Activated naive CD8-positive, alpha-beta T cell treated with anti-CD3 and anti-CD28 coated beads, Interleukin-2, amount 10 ng/mL, durations not matched to agents 7 days and 5 days (primary cell): ENCODE measurements around the gene WNT5B. TPM values are rescaled to one million over a fixed set of nuclear protein-coding genes. Genes with fewer than 3 reads are reported as not detected.
"Not testable (repeated sequence)": the region's sequence is repeated elsewhere in the genome, so short reads cannot be mapped to it uniquely, and the experiment has no call there.

Experiments
- ATAC-seq: fragments of 150-1000 bp; cut with Tn5 transposase; one replicate; pipeline ENCODE4 v1.10.0; 2021; ENCODE audit warnings: low read depth, moderate library complexity
- POLR2A ChIA-PET: fragments of 350-600 bp; sonication (Branson Sonifier 250); formaldehyde crosslinking; loops from one replicate; lab custom pipeline; 2021; ENCODE audit warnings: antibody characterized with exemption; lab: Charles Lee
- DNase-seq: peaks from one replicate; pipeline ENCODE4 v3.0.0; 2021
- H3K27ac Mint-ChIP-seq: one replicate; pipeline ENCODE4 v1.8.0; 2022; ENCODE audit warnings: mild to moderate bottlenecking, mixed read lengths
- H3K27me3 Mint-ChIP-seq: one replicate; pipeline ENCODE4 v1.8.0; 2022; ENCODE audit warnings: mild to moderate bottlenecking, moderate library complexity, mixed read lengths
- H3K36me3 Mint-ChIP-seq: one replicate; pipeline ENCODE4 v1.8.0; 2021; ENCODE audit warnings: mild to moderate bottlenecking, mixed read lengths
- H3K4me1 Mint-ChIP-seq: one replicate; pipeline ENCODE4 v1.8.0; 2021; ENCODE audit warnings: mixed read lengths
- H3K4me3 Mint-ChIP-seq: one replicate; pipeline ENCODE4 v1.8.0; 2022; ENCODE audit warnings: mild to moderate bottlenecking, moderate library complexity, mixed read lengths
- H3K9me3 Mint-ChIP-seq: one replicate; pipeline ENCODE4 v1.8.0; 2021; ENCODE audit warnings: mixed read lengths
- total RNA-seq, 2 experiments: library from RNA; stranded (reverse); gene quantifications; one replicate each; pipeline ENCODE4 v1.2.3, GENCODE V29; 2021

WNT5B gene
- total RNA-seq, 2 experiments from 2014 or later: not detected

DNA sequence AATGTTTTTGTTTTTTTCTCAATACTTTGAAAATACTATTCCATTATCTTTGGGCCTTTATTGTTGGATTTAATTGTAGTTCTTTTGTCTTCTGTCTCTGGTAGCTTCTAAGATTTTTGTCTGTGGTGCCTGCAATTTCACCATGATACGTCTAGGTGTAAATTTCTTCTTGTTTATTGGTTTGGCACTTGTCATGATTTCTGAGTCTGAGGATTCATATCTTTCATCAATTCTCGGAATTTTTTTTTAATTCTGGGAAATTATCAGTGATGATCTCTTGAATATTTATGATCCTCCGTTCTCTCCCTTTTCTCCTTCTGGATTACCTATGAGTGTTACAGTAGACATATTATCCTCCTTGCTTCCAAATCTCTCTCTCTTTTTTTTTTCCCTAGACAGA, 47.0 kb downstream of the WNT5B start:
- ATAC-seq: no peak
- Mint-ChIP-seq H3K9me3 (peaks cover 2% of the 10 kb centered on the region), H3K27me3 (peaks cover 3% of the 10 kb centered on the region), H3K4me3 (no peak overlapping the region), H3K4me1 (peaks cover 2% of the 10 kb centered on the region), H3K36me3 (no peaks in the 10 kb centered on the region), H3K27ac (no peak overlapping the region)
- DNase-seq: no peak
- POLR2A ChIA-PET: no interaction called here

DNA sequence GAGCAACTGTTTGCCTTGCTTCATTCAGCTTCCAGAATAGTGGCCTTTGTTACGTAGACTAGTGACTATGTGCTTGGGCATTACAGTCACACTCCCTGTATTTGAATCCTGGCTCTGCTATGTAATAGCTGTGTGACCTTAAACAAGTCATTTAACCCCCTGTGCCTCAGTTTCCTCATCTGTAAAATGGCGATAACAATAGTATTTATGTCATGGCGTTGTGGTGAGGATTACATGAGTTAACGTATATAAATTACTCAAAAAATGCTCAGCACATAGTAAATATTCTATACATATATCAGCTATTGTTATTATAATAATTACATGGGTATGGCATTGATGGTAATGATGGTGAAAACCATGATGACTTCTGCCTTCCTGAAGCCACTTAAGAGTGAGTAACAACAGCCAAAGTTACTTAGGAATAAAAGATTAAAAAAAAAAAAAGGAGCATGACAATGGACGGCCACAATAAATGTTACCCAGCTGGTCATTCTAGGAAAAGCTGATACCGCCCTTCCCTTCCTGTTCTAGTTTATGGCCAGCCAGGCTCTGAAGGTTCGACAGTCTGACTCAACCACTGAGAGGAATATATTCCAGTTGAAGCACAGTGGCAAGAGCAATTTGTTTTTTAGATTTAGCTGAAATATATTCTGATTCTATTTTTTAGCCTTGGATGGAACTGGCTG, 51.9 kb downstream of the WNT5B start:
- DNase-seq (no peak), ATAC-seq (no peak)
- no peak overlapping the region for H3K4me3 Mint-ChIP-seq
- peaks cover 1% of the 10 kb centered on the region for H3K9me3 Mint-ChIP-seq
- no peaks in the 10 kb centered on the region for H3K36me3 Mint-ChIP-seq
- H3K27me3 Mint-ChIP-seq: peaks cover 9% of the 10 kb centered on the region
- POLR2A ChIA-PET: interaction anchor here (1.8 kb wide), 1 partner anchor 10 kb away, joined by 8 read pairs; the partner anchor contains the start of gene ADIPOR2
- no peaks in the 10 kb centered on the region for H3K4me1 Mint-ChIP-seq
- no peak overlapping the region for H3K27ac Mint-ChIP-seq

- no peak for ATAC-seq
- Mint-ChIP-seq H3K4me3 (no peak overlapping the region), H3K9me3 (peaks cover 1% of the 10 kb centered on the region), H3K27ac (no peak overlapping the region), H3K36me3 (no peaks in the 10 kb centered on the region), H3K4me1 (no peaks in the 10 kb centered on the region), H3K27me3 (peaks cover 9% of the 10 kb centered on the region)
- no peak for DNase-seq
- POLR2A ChIA-PET: interaction anchor here (1.8 kb wide), 1 partner anchor 9 kb away, joined by 8 read pairs; the partner anchor contains the start of gene ADIPOR2
These were observed 52.4 kb downstream of the WNT5B start for GRCh38 chr12:1681493-1681807.

DNA sequence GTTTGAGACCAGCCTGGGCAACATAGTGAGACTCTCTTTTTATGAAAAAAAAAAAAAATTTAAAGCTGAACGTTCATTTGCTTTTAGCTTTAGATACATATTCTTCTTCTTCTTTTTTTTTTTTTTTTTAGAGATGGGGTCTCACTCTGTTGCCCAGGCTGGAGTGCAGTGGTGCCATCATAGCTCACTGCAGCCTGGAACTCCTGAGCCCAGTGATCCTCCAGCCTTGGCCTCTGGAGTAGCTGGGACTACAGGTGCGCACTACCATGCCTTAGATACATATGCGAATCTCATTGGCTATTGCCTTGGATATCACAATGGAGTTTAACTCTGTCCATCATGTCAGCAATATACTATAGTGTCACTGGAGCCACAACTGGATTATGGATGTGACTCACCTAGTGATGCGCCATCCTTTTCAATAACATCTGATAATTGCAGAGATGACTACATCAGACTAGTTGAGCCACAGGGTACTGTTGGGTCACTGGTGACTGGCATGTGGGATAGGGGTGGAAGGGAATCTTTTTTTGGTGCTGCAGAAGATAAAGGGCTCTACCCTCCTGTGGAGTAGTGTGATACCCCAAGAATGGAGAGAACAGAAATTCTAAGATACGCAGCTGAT, 59.2 kb downstream of the WNT5B start:
- Mint-ChIP-seq H3K4me1 (peaks cover 24% of the 10 kb centered on the region), H3K36me3 (no peaks in the 10 kb centered on the region), H3K27ac (no peak overlapping the region), H3K4me3 (no peak overlapping the region), H3K27me3 (peaks cover 8% of the 10 kb centered on the region), H3K9me3 (no peaks in the 10 kb centered on the region)
- no peak for ATAC-seq
- POLR2A ChIA-PET: interaction anchor here (0.6 to 1.1 kb wide), 4 partner anchors 16 to 881 kb away, joined by 3 to 7 read pairs (median 5); no protein-coding TSS in a partner anchor
- no peak for DNase-seq

DNA sequence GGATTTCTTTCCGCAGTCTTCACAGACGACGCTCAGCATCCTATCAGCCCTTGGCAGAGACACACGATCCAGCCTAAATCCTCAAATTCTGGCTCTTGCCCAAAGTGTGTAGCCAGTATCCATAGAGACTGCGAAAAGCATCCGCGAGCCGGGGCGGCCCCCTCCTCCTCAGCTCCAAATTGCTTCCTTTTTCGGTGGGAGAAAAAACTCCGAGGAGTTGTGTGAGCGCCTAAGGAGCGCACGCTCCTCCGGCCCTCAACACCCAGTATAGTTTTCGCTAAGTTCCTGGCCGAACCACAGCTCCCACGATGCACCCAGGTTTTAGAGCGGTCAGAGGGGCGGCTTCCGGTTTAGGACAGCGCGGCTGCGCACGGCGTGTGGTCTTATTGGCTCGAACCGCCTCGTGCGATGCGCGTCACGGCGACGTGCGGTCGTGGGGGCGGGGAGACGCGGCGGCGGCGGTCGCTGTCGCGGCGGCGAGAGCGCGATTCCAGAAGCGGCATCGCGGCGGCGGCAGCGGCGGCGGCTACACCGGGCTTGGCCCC, 61.6 kb downstream of the WNT5B start, which contains the start of gene ADIPOR2:
TSS of gene ADIPOR2 (plus strand) at position 493 of the 545 bp plus-strand sequence. CDS start 63,274 bp downstream, outside the sequence.
- Mint-ChIP-seq H3K9me3 (no peaks in the 10 kb centered on the region), H3K4me1 (peaks cover 29% of the 10 kb centered on the region), H3K27me3 (peaks cover 2% of the 10 kb centered on the region), H3K4me3 (peak within 1 kb of the TSS; percentile 96), H3K27ac (peak within 1 kb of the TSS; percentile 95), H3K36me3 (peaks cover 4% of the 10 kb centered on the region)
- DNase-seq (peak; percentile 96), ATAC-seq (peak; percentile 99)
- POLR2A ChIA-PET: interaction anchor here (0.5 to 2.4 kb wide), 10 partner anchors 9 to 106 kb away, joined by 3 to 13 read pairs (median 4); no protein-coding TSS in a partner anchor

DNA sequence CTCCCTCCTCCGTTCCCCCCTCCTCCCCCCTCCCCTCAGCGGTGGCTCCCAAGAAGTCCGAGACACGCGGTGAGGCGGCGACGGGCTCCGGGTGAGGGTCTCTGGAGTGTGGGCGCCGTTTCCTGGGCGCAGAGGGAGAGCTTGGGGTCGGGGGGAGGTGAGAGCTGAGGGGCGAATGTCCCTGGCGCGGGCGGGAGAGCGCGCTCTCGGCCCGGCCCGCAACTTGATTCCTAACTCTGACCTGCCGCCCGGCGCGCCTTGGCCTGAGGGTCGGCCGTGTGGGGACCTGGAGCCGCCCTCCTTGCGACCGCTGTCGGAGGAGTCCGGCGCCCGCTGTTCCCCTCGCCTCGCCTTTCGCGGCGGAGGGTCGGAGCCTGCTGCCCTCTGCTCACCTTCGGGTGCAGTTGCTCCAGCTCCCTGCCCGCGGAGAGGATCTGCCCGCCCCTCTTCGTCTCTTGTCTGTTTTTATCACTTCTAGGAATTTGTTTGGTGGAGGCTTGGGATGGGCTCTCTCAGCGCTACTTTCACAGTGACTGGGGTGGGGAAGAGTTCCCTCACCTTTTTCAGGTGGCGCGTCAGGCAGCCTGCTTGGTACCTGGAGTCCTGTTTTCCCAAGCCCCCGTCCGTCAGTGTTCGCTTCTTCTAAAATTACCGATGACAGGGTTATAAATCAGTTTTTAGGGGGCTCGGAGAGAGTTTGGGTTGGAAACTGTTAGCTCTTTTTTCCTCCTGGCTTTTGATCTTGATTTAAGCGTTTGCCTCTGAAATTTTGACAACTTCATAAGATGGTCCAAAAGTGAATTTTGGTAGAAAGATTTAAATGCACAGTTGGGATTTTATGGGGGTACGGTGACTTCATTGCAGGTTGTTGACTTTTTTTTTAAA, 62.3 kb downstream of the WNT5B start:
- H3K4me3 Mint-ChIP-seq: peak overlapping the region; percentile 96
- DNase-seq: peak; percentile 70
- peaks cover 35% of the 10 kb centered on the region for H3K4me1 Mint-ChIP-seq
- H3K27me3 Mint-ChIP-seq: peaks cover 2% of the 10 kb centered on the region
- peak overlapping the region; percentile 91 for H3K27ac Mint-ChIP-seq
- POLR2A ChIA-PET: interaction anchor here (0.7 to 2.4 kb wide), 9 partner anchors 10 to 105 kb away, joined by 3 to 13 read pairs (median 4); no protein-coding TSS in a partner anchor
- peaks cover 4% of the 10 kb centered on the region for H3K36me3 Mint-ChIP-seq
- peak; percentile 38 for ATAC-seq
- no peaks in the 10 kb centered on the region for H3K9me3 Mint-ChIP-seq

GRCh38 chr12:1692226-1692625, 63.2 kb downstream of the WNT5B start:
- Mint-ChIP-seq H3K27me3 (no peaks in the 10 kb centered on the region), H3K9me3 (no peaks in the 10 kb centered on the region), H3K27ac (peak overlapping the region; percentile 91), H3K4me1 (peaks cover 41% of the 10 kb centered on the region), H3K36me3 (peaks cover 6% of the 10 kb centered on the region), H3K4me3 (peak overlapping the region; percentile 96)
- DNase-seq: no peak
- ATAC-seq: no peak
- POLR2A ChIA-PET: interaction anchor here (2.4 kb wide), 1 partner anchor 25 kb away, joined by 13 read pairs; no protein-coding TSS in a partner anchor

GRCh38 chr12:1692895-1693610, 64.0 kb downstream of the WNT5B start:
- peaks cover 7% of the 10 kb centered on the region for H3K36me3 Mint-ChIP-seq
- no peaks in the 10 kb centered on the region for H3K27me3 Mint-ChIP-seq
- H3K9me3 Mint-ChIP-seq: no peaks in the 10 kb centered on the region
- no peak overlapping the region for H3K27ac Mint-ChIP-seq
- peaks cover 46% of the 10 kb centered on the region for H3K4me1 Mint-ChIP-seq
- ATAC-seq: no peak
- POLR2A ChIA-PET: no interaction called here
- no peak for DNase-seq
- H3K4me3 Mint-ChIP-seq: peak overlapping the region; percentile 17

GRCh38 chr12:1695097-1695496, 66.1 kb downstream of the WNT5B start:
- Mint-ChIP-seq H3K36me3 (peaks cover 10% of the 10 kb centered on the region), H3K4me1 (peaks cover 42% of the 10 kb centered on the region)
- not testable (repeated sequence) for H3K9me3 Mint-ChIP-seq, H3K27me3 Mint-ChIP-seq, ATAC-seq, H3K4me3 Mint-ChIP-seq, DNase-seq, H3K27ac Mint-ChIP-seq
- POLR2A ChIA-PET: interaction anchor here (0.6 to 0.7 kb wide), 2 partner anchors 9 to 1063 kb away, joined by 5 to 13 read pairs; no protein-coding TSS in a partner anchor

DNA sequence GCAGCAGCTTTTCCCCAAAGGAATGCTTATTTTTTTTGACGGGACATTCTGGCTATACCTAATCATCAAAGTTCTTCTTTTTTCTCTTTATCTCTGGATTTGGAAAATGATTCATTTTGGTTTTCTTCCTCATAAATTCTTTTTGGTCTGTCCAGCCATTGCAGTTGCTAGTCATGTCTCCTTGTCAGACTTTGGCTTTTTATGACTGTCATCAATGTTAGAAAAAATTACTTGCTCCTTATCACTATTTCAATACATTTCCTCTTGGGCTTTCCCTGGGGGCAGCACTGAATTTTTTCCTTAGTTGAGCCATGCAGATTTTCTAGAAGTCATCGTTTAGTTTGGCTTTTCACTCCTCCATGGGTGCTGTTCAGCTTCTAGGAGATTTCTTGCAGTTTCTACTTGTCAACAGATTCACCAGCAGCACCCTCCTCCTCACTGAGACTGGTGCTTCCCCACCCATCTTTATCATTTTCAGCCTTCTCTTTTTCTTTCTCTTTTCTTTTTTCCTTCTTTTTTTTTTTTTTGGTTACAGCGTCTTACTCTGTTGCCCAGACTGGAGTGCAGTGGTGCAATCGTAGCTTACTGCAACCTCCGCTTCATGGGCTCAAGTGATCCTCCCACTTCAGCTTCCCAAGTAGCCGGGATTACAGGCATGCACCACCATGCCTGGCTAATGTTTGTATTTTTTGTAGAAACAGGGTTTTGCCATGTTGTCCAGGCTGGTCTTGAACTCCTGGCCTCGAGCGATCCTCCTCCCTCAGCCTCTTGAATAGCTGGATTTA, 67.0 kb downstream of the WNT5B start:
- Mint-ChIP-seq H3K9me3 (peaks cover 2% of the 10 kb centered on the region), H3K4me1 (peaks cover 36% of the 10 kb centered on the region), H3K4me3 (no peak overlapping the region), H3K27me3 (no peaks in the 10 kb centered on the region), H3K36me3 (peaks cover 14% of the 10 kb centered on the region), H3K27ac (no peak overlapping the region)
- no peak for DNase-seq
- POLR2A ChIA-PET: interaction anchor here (1.0 kb wide), 1 partner anchor 31 kb away, joined by 5 read pairs; no protein-coding TSS in a partner anchor
- ATAC-seq: no peak

- peaks cover 16% of the 10 kb centered on the region for H3K36me3 Mint-ChIP-seq
- DNase-seq (no peak), ATAC-seq (no peak)
- no peak overlapping the region for H3K4me3 Mint-ChIP-seq
- peaks cover 32% of the 10 kb centered on the region for H3K4me1 Mint-ChIP-seq
- no peaks in the 10 kb centered on the region for H3K27me3 Mint-ChIP-seq
- POLR2A ChIA-PET: no interaction called here
- peaks cover 2% of the 10 kb centered on the region for H3K9me3 Mint-ChIP-seq
- no peak overlapping the region for H3K27ac Mint-ChIP-seq
These were observed 67.8 kb downstream of the WNT5B start for GRCh38 chr12:1696800-1697199.
